GM12864 (cell line): ENCODE measurements around the gene GLI1.
"Not testable (repeated sequence)": the region's sequence is repeated elsewhere in the genome, so short reads cannot be mapped to it uniquely, and the experiment has no call there.

Source experiments
- DNase-seq: peaks from one replicate; pipeline ENCODE4 v3.0.0-alpha.2; 2011; ENCODE audit warnings: low read depth
- H3K4me3 ChIP-seq: 2 replicates; pipeline ENCODE4 v1.5.1; 2011; ENCODE audit warnings: mild to moderate bottlenecking, low read depth, low read length, control low read depth
- CTCF ChIP-seq: IDR thresholded peaks from 2 replicates; pipeline ENCODE4 v1.5.1; 2011; ENCODE audit warnings: low read depth, mild to moderate bottlenecking, moderate library complexity, low read length, control low read depth, inconsistent platforms; ENCODE audit errors: missing control alignments

GLI1 gene

GRCh38 chr12:57431654-57432188 lies 27.9 kb upstream of the GLI1 start:
- H3K4me3 ChIP-seq = peak overlapping the region; percentile 77; the same call in 1 of the 2 replicates
- DNase-seq = no peak
- no peak for TF ChIP-seq CTCF

GRCh38 chr12:57433370-57433769 lies 26.2 kb upstream of the GLI1 start:
- no peak overlapping the region for H3K4me3 ChIP-seq
- no peak for DNase-seq
- TF ChIP-seq CTCF = no peak

GRCh38 chr12:57434517-57435223 lies 24.9 kb upstream of the GLI1 start, which contains the start of gene INHBC:
Gene INHBC, plus strand, starts transcription at chr12:57434784. Its CDS starts 103 bp downstream, at chr12:57434887.
- no peak within 1 kb of the TSS for H3K4me3 ChIP-seq
- TF ChIP-seq CTCF = no peak
- no peak for DNase-seq

GRCh38 chr12:57435293-57435692 lies 24.3 kb upstream of the GLI1 start:
- DNase-seq = no peak
- no peak for TF ChIP-seq CTCF
- H3K4me3 ChIP-seq = no peak overlapping the region

GRCh38 chr12:57438400-57438799 lies 21.2 kb upstream of the GLI1 start:
- no peak for TF ChIP-seq CTCF
- DNase-seq = no peak
- H3K4me3 ChIP-seq = no peak overlapping the region

- TF ChIP-seq CTCF = no peak
- DNase-seq = no peak
- H3K4me3 ChIP-seq = no peak overlapping the region
These were observed 19.8 kb upstream of the GLI1 start for GRCh38 chr12:57439762-57440266.

- H3K4me3 ChIP-seq, DNase-seq: not testable (repeated sequence)
These were observed 18.2 kb upstream of the GLI1 start for GRCh38 chr12:57441393-57441792.
